Activated CD4-positive, alpha-beta T cell treated with anti-CD3 and anti-CD28 coated beads for 48 hours (primary cell): ENCODE data around the gene NMUR1.

Experiments
- DNase-seq: peaks from one replicate; pipeline ENCODE4 v3.0.0-alpha.2; 2020

NMUR1 gene

GRCh38 chr2:231483398-231484329 lies 46.6 kb downstream of the NMUR1 start:
- DNase-seq = peak; percentile 53

GRCh38 chr2:231482806-231483391 lies 47.3 kb downstream of the NMUR1 start:
- peak; percentile 83 for DNase-seq

GRCh38 chr2:231480781-231481180 lies 49.5 kb downstream of the NMUR1 start:
- DNase-seq = no peak

- no peak for DNase-seq
Measured at GRCh38 chr2:231479455-231479854, 50.8 kb downstream of the NMUR1 start.

- DNase-seq = no peak
Measured at GRCh38 chr2:231476920-231477319, 53.3 kb downstream of the NMUR1 start.

GRCh38 chr2:231475965-231476364 lies 54.3 kb downstream of the NMUR1 start:
- no peak for DNase-seq
